ENCODE results near the gene DUSP8. TPM values are rescaled to one million over a fixed set of nuclear protein-coding genes. Genes with fewer than 3 reads are reported as not detected.

The DUSP8 gene
- total and polyA plus RNA-seq, 2 donors (not counting 1 experiment from before 2014, with no cell fraction given), result 4.3 to 7.2 TPM

- Histone ChIP-seq H2AFZ (ENCODE audit: insufficient read depth, low read depth, low read length, poor library complexity, severe bottlenecking) (no peak overlapping the region), H3K27ac (ENCODE audit: low read length in 2 of 2) (no peak overlapping the region), H3K4me1 (ENCODE audit: control insufficient read depth in 2 of 2, insufficient read depth in 2 of 2, low read length in 2 of 2) (peaks cover 31 to 33% of the 10 kb centered on the region in 2 donors), H3K79me2 (ENCODE audit: control insufficient read depth, insufficient read depth, low read length) (no peaks in the 10 kb centered on the region), H4K20me1 (ENCODE audit: control insufficient read depth, insufficient read depth, low read length, poor library complexity, severe bottlenecking) (no peaks in the 10 kb centered on the region), H3K9ac (ENCODE audit: low read length) (no peak overlapping the region), H3K4me3 (ENCODE audit: control extremely low read depth in 1 of 5, extremely low read depth in 1 of 5, insufficient read depth in 1 of 5, low read depth in 2 of 5, low read length in 4 of 5) (no peak overlapping the region), H3K27me3 (replicated peaks in 1 of 4; ENCODE audit: control extremely low read depth in 1 of 4, control insufficient read depth in 3 of 4, insufficient read depth in 4 of 4, low read length in 3 of 4) (peaks cover 0 to 43% (median 9%) of the 10 kb centered on the region in 4 experiments), H3K9me3 (ENCODE audit: control extremely low read depth in 1 of 3, control insufficient read depth in 2 of 3, insufficient read depth in 1 of 3, low read length in 2 of 3) (peaks cover 0 to 3% (median 0%) of the 10 kb centered on the region in 3 donors), H3K4me2 (replicated peaks; ENCODE audit: low read depth, low read length, poor library complexity, severe bottlenecking) (peak overlapping the region; percentile 71), H3K36me3 (replicated peaks in 1 of 2; ENCODE audit: control extremely low read depth in 1 of 2, control insufficient read depth in 1 of 2, extremely low read depth in 1 of 2, insufficient read depth in 2 of 2, low read length in 1 of 2) (no peaks in the 10 kb centered on the region)
- POLR2A ChIA-PET, result no interaction called here
- H3K9me3 Mint-ChIP-seq (ENCODE audit: insufficient read depth), result no peaks in the 10 kb centered on the region
- ATAC-seq (ENCODE audit: low read depth), result no peak
- TF ChIP-seq EZH2 (IDR thresholded peaks at IDR 0.05; ENCODE audit: borderline replicate concordance, insufficient read depth, low read depth, low read length, poor library complexity, severe bottlenecking) (no peak), CTCF (IDR thresholded peaks at IDR 0.05) (no peak)
- H3K4me3 Mint-ChIP-seq, result peak overlapping the region; percentile 64
- H3K27me3 Mint-ChIP-seq, result peaks cover 5% of the 10 kb centered on the region
- intact Hi-C loops (cut with micrococcal nuclease), result loop anchor here (5.0 kb wide), 2 partner anchors 118 to 308 kb away; no protein-coding TSS in a partner anchor
- 80% methylated on average over 8 of the region's 8 CpGs for WGBS (ENCODE audit: insufficient coverage)
- CTCF ChIA-PET, result no interaction called here
- H3K27ac Mint-ChIP-seq, result peak overlapping the region; percentile 53
- DNase-seq, result peak; percentile 29
- H3K4me1 Mint-ChIP-seq, result peaks cover 20% of the 10 kb centered on the region
These were observed 1.6 kb downstream of the DUSP8 start for GRCh38 chr11:1570531-1570895.

GRCh38 chr11:1570001-1570453, 2.0 kb downstream of the DUSP8 start:
- DNase-seq (no peak), ATAC-seq (ENCODE audit: low read depth) (no peak)
- no peaks in the 10 kb centered on the region for H3K9me3 Mint-ChIP-seq (ENCODE audit: insufficient read depth)
- Histone ChIP-seq H3K79me2 (ENCODE audit: control insufficient read depth, insufficient read depth, low read length) (no peaks in the 10 kb centered on the region), H3K27me3 (replicated peaks in 1 of 4; ENCODE audit: control extremely low read depth in 1 of 4, control insufficient read depth in 3 of 4, insufficient read depth in 4 of 4, low read length in 3 of 4) (peaks cover 0 to 40% (median 8%) of the 10 kb centered on the region in 4 experiments), H3K4me2 (replicated peaks; ENCODE audit: low read depth, low read length, poor library complexity, severe bottlenecking) (no peak overlapping the region), H3K27ac (ENCODE audit: low read length in 2 of 2) (no peak overlapping the region), H3K4me3 (ENCODE audit: control extremely low read depth in 1 of 5, extremely low read depth in 1 of 5, insufficient read depth in 1 of 5, low read depth in 2 of 5, low read length in 4 of 5) (no peak overlapping the region), H3K4me1 (ENCODE audit: control insufficient read depth in 2 of 2, insufficient read depth in 2 of 2, low read length in 2 of 2) (peaks cover 30 to 33% of the 10 kb centered on the region in 2 donors), H3K9me3 (ENCODE audit: control extremely low read depth in 1 of 3, control insufficient read depth in 2 of 3, insufficient read depth in 1 of 3, low read length in 2 of 3) (peaks cover 0 to 7% (median 0%) of the 10 kb centered on the region in 3 donors), H3K36me3 (replicated peaks in 1 of 2; ENCODE audit: control extremely low read depth in 1 of 2, control insufficient read depth in 1 of 2, extremely low read depth in 1 of 2, insufficient read depth in 2 of 2, low read length in 1 of 2) (no peaks in the 10 kb centered on the region), H3K9ac (ENCODE audit: low read length) (no peak overlapping the region), H4K20me1 (ENCODE audit: control insufficient read depth, insufficient read depth, low read length, poor library complexity, severe bottlenecking) (no peaks in the 10 kb centered on the region), H2AFZ (ENCODE audit: insufficient read depth, low read depth, low read length, poor library complexity, severe bottlenecking) (no peak overlapping the region)
- ChIA-PET POLR2A (interaction anchor here (0.7 kb wide), 1 partner anchor 12 kb away, joined by 5 read pairs; no protein-coding TSS in a partner anchor), CTCF (interaction anchor here (1.3 kb wide), 1 partner anchor 23 kb away, joined by 6 read pairs; no protein-coding TSS in a partner anchor)
- peaks cover 20% of the 10 kb centered on the region for H3K4me1 Mint-ChIP-seq
- TF ChIP-seq EZH2 (IDR thresholded peaks at IDR 0.05; ENCODE audit: borderline replicate concordance, insufficient read depth, low read depth, low read length, poor library complexity, severe bottlenecking), result no peak
- no peak for TF ChIP-seq CTCF (IDR thresholded peaks at IDR 0.05)
- H3K27ac Mint-ChIP-seq, result no peak overlapping the region
- H3K4me3 Mint-ChIP-seq, result peak overlapping the region; percentile 64
- 91% methylated on average over 9 of the region's 11 CpGs for WGBS (ENCODE audit: insufficient coverage)
- intact Hi-C loops (cut with micrococcal nuclease), result loop anchor here (5.0 kb wide), 2 partner anchors 118 to 308 kb away; no protein-coding TSS in a partner anchor
- peaks cover 5% of the 10 kb centered on the region for H3K27me3 Mint-ChIP-seq

Data from B cell (primary cell).